Activated CD4-positive, alpha-beta T cell treated with anti-CD3 and anti-CD28 coated beads, Interleukin-2, amount 50 U/mL, for 1 hour (primary cell): ENCODE results near the gene ZNF579.
"Not testable (repeated sequence)": the region's sequence is repeated elsewhere in the genome, so short reads cannot be mapped to it uniquely, and the experiment has no call there.

Experiments used
- DNase-seq: peaks from one replicate; pipeline ENCODE4 v3.0.0-alpha.2; 2020

Gene ZNF579

DNA sequence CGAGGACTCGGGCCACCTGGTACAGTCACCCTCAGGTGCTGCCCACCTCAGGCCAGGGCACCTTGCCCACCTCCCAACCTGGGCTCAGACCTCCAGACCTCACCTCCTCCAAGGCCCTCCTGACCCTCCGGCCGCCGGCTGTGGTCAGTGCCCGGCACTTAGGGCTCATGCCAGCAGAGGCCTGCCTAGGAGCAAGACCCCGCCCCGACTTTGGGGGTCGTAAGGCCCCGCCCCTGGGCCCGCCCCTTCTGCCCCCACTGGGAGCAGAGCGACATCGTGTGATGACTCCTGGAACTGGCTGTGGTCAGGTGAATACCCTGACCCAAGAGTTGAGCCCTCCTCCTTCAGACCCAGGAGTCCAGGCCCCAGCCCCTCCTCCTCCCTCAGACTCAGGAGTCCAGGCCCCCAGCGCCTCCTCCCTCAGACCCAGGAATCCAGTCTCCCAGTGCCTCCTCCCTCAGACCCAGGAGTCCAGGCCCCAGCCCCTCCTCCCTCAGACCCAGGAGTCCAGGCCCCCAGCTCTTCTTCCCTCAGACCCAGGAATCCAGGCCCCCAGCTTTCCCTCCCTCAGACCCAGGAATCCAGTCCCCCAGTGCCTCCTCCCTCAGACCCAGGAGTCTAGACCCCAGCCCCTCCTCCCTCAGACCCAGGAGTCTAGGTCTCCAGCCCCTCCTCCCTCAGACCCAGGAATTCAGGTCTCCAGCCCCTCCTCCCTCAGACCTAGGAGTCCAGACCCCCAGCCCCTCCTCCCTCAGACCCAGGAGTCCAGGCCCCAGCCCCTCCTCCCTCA is 43.5 kb downstream of the ZNF579 start, which contains the start of gene SBK2:
SBK2 (minus strand) TSS at position 183 of the 790 bp plus-strand sequence. CDS start 839 bp downstream, outside the sequence.
- DNase-seq: no peak

DNA sequence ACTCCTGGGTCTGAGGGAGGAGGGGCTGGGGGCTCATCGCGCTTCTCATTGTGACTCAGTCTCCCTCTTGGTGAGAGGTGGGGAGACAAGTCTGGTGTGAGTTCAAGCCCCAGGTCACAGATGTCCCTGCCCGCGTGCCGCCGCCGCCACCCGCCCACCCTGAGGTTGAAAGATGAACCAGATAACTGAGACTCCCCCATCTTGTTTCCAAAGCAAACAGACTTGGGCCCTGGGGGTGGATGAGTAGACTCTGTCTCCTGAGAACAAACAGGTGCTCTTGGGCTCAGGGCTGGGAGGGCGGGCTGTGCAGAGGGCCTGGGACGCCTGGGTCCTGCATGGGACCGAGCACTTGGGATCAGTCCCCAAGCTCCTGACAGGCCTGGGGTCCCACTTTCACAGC is 44.3 kb downstream of the ZNF579 start:
- DNase-seq: no peak

DNA sequence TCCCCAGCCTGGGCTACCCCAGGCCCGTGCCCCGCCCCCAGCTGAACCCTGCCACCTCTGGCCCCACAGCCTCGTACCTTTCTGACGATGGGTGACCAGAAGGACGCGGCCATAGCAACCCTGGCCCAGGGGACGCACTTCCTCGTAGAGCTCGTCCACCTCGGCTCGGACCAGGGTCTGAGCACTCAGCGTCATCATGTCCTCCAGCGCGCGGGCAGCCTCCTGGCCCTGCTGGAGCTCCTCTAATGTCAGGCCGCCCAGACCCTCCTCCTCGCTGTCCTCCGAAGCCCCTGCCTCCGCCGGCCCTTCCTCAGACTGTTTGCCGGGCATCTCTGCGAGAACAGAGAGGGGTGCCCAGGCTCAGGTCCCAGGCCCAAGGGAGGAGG is 44.7 kb downstream of the ZNF579 start:
- no peak for DNase-seq

DNA sequence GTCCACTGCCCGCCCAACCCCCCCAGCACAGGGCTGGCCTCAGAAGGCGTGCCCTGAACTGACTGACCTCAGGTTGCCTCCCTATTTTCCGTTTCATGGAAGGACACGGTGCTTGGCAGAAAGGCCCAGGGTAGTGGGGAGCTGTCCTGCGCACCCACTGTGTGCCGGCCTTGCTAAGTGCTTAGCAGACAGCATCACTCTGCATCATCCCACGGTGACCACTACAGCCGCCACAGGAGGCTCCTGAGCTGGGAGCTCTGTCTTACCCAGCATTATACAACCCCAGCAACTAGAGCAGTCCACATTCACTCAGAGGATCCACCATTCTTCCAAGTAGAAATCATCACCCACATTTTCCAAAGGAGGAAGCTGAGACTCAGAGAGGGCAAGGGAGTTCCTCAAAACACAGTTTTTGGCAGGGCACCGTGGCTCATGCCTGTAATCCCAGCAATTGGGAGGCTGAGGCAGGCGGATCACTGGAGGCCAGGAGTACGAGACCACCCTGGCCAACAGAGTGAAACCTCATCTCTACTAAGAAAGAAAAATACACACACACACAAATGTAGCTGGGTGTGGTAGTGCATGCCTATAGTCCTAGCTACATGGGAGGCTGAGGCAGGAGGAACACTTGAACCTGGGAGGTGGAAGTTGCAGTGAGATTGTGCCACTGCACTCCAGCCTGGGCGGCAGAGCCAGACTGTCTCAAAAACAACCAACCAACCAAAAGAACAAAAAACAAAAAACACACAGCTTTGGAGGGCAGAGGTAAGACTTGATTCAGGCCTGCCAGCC is 45.3 kb downstream of the ZNF579 start:
- no peak for DNase-seq

DNA sequence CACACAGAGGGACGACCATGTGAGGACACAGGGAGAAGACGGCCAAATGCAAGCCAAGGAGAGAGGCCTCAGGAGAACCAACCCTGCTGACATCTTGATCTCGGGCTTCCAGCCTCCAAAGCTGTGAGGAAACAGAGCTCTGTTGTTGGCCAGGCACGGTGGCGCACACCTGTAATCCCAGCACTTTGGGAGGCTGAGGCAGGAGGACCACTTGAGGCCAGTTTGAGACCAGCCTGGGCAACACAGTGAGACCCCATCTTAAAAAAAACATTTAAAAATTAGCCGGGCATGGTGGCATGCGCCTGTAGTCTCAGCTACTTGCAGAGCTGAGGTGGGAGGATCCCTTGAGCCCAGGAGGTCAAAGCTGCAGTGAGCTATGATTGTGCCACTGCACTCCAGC is 46.4 kb downstream of the ZNF579 start:
- not testable (repeated sequence) for DNase-seq

DNA sequence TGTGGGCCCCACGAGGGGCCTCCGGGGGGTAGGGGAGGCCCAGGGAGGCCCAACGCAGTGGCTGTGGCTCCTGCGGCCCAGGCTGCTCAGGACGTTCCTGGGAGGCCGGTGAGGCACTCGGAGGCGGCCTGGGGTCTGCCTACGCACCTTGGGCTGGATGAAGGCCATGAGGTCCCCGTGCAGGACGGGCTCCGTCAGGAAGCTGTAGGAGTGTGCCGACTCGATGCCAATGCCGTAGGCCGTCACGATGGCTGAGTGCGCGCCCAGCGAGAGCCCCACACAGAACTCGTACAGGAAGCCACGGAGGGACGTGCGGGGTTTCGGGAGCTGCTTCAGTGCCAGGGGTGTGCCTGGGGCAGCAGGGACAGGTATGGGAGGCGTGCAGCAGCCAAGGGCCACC is 49.7 kb downstream of the ZNF579 start:
- no peak for DNase-seq

DNA sequence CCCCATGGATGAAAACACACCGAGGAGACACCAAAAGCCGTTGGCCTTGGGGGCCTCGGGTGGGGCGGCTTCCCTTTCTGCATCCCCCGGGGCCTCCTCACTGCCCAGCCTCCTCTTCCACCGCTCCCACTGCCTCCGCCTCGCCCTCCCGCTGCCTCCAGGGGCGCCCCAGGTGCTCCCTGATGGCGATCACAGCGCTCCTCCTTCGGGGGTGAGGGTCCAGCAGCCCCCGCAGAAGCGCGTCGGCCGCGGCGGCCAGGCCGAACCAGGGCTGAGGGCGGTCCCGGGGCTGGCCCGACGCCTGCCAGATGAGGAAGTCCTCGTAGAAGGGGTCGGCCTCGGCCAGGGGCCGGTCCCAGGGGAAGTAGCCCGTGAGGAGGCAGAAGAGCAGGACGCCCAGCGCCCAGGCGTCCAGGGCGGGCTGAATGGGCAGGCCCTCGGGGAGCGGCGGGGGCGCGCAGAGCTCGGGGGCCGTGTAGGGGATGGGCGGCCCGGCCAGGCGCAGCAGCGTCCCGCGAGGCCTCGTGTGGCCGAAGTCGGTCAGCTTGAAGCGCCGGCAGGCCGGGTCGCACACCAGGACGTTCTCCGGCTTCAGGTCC is 50.9 kb downstream of the ZNF579 start:
- no peak for DNase-seq

DNA sequence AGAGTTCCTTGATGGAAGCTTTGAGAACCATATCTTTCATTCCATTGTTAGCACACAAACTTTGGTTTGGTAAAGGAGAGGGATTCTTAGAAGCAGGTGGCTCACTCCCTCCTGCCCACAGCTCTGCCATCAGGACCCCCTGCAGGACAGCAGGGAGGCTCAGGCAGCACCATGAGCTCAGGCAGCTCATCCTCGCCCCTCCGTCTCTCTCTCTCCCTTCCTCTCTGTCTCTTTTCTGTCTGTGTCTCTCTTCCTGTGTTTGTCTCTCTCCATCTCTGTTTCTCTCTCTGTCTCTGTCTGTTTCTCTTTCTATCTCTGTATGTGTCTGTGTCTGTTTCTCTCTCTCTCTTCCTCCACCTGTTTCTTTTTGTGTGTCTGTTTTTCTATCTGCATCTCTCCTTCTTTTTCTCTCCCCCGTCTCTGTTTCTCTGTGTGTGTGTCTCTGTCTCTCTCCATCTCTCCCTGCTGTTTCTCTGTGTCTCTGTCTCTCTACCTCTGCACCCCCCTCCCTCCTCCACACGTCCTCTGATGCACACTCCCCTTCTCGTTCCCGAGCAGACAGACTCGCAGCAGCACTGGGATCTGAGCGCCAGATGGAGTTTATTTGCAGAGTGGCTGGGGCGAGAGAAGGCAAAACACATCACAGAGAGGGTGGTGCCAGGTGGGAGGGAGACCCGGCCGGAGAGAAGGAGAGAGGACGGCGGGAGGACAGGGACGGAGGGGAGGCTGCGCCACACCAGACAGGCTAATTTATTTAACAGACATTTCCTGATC is 52.4 kb downstream of the ZNF579 start:
- DNase-seq: no peak

DNA sequence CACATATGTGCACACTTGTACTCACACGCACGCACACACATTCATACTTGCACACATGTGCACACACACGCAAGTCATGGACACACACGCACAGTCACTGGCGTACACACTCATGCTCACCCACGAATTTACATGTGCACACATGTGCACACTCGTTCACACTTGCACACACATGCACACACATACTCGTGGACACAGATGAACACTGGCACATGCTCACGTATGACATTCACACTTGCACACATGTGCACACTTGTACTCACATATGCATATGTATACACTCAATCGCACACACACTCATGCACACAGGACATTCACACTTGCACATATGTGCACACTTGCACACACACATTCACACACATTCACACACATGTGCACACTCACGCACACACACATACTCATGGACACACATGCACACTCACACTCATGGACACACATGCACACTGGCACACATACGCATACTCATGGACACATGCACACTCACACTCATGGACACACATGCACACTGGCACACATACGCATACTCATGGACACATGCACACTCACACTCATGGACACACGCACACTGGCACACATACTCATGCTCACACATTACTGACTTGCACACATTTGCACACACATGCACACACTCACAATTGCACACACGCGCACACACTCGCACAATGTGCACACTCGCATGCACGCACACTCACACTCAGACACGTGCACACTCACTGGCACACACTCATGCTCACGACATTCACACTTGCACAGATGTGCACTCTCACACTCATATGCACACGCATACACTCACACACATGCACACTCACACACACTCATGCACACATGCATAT is 53.2 kb downstream of the ZNF579 start:
- no peak for DNase-seq
